Neutrophil (primary cell): ENCODE results near the gene CLCA4.
"Not testable (repeated sequence)": the region's sequence is repeated elsewhere in the genome, so short reads cannot be mapped to it uniquely, and the experiment has no call there.

Experiments
- H3K27ac ChIP-seq: fragments of 200-600 bp; sonication (generic); 2 replicates; pipeline ENCODE4 v1.5.1; 2016; ENCODE audit warnings: mild to moderate bottlenecking, moderate library complexity
- H3K27me3 ChIP-seq: fragments of 200-600 bp; sonication (generic); 2 replicates; pipeline ENCODE4 v1.6.0; 2016; ENCODE audit warnings: mild to moderate bottlenecking
- H3K36me3 ChIP-seq: fragments of 200-600 bp; sonication (generic); 2 replicates; pipeline ENCODE4 v1.5.1; 2017
- H3K4me1 ChIP-seq, 2 experiments: fragments of 200-600 bp in 1 of 2; sonication (generic) in 1 of 2; 1 replicate in 1 of 2; 2 replicates in 1 of 2; pipeline versions ENCODE4 v1.5.1 to v1.6.1; 2013 to 2016; ENCODE audit warnings: low read depth in 1 of 2, low read length in 1 of 2, mild to moderate bottlenecking in 1 of 2, moderate library complexity in 1 of 2; ENCODE audit not compliant: control insufficient read depth in 1 of 2, insufficient read depth in 1 of 2
- H3K4me3 ChIP-seq, 2 experiments: fragments of 200-600 bp in 1 of 2; sonication (generic) in 1 of 2; 1 replicate in 1 of 2; 2 replicates in 1 of 2; pipeline ENCODE4 v1.5.1; 2013 to 2016; ENCODE audit warnings: low read depth in 1 of 2, low read length in 1 of 2, mild to moderate bottlenecking in 1 of 2, moderate library complexity in 1 of 2
- H3K9me3 ChIP-seq: fragments of 200-600 bp; sonication (generic); 2 replicates; pipeline ENCODE4 v1.5.1; 2016
- TF ChIP-seq, protein P1 (sequence below): fragments of 200-600 bp; sonication (generic); IDR thresholded peaks from 2 replicates; pipeline ENCODE4 v1.5.1; 2016; ENCODE audit warnings: antibody characterized with exemption

Gene CLCA4

DNA sequence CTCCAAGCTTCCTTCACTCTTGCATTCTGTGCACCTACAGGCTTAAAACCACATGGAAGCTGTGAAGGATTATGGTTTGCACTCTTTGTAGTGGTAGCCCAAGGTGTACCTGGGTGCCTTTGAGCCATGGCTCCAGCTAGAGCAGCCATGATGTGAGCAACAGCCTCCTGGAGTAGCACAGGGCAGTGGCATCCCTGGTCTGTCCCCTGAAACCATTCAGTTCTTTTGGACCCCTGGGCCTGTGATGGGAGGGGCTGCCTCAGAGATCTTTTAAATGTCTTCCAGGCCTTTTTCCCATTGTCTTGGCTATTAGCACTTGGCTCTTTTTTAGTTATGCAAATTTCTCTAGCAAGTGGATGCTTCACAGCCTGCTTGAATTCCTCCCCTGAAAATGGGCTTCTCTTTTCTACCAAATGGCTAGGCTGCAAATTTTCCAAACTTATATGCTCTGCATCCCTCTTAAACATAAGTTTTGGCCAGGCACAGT lies 47.4 kb downstream of the CLCA4 start:
- H3K27me3 ChIP-seq = no peaks in the 10 kb centered on the region
- TF ChIP-seq, protein P1, sequence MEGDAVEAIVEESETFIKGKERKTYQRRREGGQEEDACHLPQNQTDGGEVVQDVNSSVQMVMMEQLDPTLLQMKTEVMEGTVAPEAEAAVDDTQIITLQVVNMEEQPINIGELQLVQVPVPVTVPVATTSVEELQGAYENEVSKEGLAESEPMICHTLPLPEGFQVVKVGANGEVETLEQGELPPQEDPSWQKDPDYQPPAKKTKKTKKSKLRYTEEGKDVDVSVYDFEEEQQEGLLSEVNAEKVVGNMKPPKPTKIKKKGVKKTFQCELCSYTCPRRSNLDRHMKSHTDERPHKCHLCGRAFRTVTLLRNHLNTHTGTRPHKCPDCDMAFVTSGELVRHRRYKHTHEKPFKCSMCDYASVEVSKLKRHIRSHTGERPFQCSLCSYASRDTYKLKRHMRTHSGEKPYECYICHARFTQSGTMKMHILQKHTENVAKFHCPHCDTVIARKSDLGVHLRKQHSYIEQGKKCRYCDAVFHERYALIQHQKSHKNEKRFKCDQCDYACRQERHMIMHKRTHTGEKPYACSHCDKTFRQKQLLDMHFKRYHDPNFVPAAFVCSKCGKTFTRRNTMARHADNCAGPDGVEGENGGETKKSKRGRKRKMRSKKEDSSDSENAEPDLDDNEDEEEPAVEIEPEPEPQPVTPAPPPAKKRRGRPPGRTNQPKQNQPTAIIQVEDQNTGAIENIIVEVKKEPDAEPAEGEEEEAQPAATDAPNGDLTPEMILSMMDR = no peak
- H3K4me3 ChIP-seq = no peak overlapping the region
- no peaks in the 10 kb centered on the region for H3K36me3 ChIP-seq
- no peaks in the 10 kb centered on the region for H3K4me1 ChIP-seq
- H3K9me3 ChIP-seq = no peaks in the 10 kb centered on the region
- H3K27ac ChIP-seq = no peak overlapping the region

DNA sequence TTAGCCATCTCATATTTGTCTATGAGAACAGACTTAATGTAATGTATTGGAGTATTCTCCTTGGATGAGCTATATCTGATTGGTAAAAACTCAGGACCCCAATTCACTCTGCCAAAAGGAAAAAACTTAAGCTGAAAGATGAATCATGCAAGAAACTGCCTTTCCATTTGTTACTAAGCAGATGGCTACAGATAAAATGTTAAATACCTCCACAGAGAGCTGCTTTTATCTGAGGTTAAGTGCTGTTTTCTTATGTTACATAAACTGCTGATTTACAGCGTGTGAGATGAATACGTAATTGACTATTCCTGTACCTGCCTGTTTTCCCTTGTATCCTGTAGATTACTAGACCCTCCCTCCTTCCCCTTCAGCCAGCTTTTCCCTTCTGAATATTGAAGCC lies 49.3 kb downstream of the CLCA4 start:
- TF ChIP-seq, protein P1 = no peak
- Histone ChIP-seq H3K4me1 (no peaks in the 10 kb centered on the region), H3K27me3 (no peaks in the 10 kb centered on the region), H3K4me3 (no peak overlapping the region), H3K36me3 (no peaks in the 10 kb centered on the region), H3K9me3 (no peaks in the 10 kb centered on the region), H3K27ac (no peak overlapping the region)

DNA sequence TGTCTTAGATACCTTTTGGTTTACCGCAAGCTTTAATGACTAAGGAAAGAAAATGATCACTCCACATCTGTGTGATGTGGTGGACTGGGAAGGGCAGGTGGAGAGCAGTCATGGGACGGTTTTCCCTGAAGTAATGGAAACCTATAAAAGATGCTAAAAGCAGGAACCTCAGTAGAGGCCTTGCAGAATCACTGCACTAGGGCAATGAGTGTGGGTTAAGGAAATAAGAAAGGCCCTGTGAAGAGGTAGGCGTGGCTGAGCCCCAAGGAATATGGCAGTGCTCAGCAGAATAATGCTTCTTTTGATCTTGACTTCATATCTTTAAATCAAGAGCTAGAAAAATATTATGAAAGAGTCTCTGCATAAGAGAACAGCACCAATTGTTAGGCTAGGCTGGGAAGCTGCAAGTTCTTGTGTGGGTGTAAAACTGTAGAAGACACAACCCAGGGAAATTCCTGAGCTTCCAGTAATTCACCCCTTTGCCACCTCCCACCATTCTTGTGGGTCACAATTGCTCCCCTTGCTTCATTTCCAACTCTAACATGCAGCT lies 49.9 kb downstream of the CLCA4 start:
- Histone ChIP-seq H3K27ac (no peak overlapping the region), H3K9me3 (no peaks in the 10 kb centered on the region), H3K27me3 (no peaks in the 10 kb centered on the region), H3K4me1 (no peaks in the 10 kb centered on the region), H3K4me3 (no peak overlapping the region), H3K36me3 (no peaks in the 10 kb centered on the region)
- TF ChIP-seq, protein P1 = no peak

DNA sequence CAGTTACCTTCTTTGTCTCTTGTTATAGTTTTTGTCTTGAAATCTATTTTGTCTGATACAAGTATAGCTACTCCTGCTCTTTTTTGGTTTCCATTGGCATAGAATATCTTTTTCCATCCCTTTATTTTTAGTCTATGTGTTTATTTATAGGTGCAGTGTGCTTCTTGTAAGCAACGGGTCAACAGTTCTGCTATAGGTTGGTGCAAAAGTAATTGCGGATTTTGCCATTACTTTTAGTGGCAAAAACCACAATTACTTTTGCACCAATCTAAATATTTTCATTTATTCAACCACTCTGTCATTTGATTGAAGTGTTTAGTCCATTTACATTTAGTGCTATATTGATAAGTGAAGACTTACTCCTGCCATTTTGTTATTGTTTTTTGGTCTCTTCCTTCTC lies 59.2 kb downstream of the CLCA4 start:
- H3K36me3 ChIP-seq, H3K4me1 ChIP-seq, H3K27ac ChIP-seq, H3K9me3 ChIP-seq, H3K27me3 ChIP-seq, H3K4me3 ChIP-seq: not testable (repeated sequence)

DNA sequence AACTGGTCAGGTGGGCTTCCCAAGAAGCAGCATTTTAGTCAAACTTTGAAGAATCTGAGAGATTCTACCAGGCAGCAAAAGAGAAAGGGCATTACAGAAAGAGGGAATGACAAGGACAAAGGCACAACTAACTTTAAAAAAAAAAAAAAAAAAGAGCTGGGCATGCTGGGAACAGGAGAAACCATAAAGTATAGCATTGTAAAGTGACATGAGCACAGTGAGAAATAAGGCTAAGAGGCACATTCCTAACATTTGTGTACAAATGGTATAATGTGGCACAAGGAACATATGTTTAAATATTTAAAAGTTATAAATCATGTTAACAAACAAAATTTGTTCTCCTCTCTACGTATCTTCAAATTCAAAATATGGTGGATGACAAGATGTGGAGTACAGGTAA lies 69.6 kb downstream of the CLCA4 start:
- Histone ChIP-seq H3K9me3 (no peaks in the 10 kb centered on the region), H3K4me1 (peaks cover 6 to 11% of the 10 kb centered on the region in 2 experiments), H3K36me3 (no peaks in the 10 kb centered on the region), H3K27ac (peak overlapping the region; percentile 50), H3K27me3 (no peaks in the 10 kb centered on the region), H3K4me3 (no peak overlapping the region)
- TF ChIP-seq, protein P1 = no peak

DNA sequence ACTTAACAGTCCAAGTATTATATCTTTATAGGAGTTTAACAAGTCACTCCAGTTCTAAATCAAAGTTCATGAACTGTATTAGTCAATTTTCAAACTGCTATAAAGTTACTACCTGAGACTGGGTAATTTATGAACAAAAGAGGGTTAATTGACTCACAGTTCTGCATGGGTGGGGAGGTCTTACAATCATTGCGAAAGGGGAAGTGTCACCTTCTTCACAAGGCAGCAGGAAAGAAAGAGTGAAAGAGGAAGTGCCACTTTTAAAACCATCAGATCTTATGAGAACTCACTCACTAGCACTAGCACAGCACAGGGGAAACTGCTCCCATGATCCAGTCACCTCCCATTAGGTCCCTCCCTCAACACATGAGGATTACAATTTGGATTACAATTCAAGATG lies 70.0 kb downstream of the CLCA4 start:
- no peaks in the 10 kb centered on the region for H3K9me3 ChIP-seq
- TF ChIP-seq, protein P1 = no peak
- no peak overlapping the region for H3K4me3 ChIP-seq
- H3K27ac ChIP-seq = peak overlapping the region; percentile 50
- H3K36me3 ChIP-seq = no peaks in the 10 kb centered on the region
- no peaks in the 10 kb centered on the region for H3K27me3 ChIP-seq
- H3K4me1 ChIP-seq = peaks cover 6 to 11% of the 10 kb centered on the region in 2 experiments
